Testis (tissue), 2 donors: ENCODE measurements around the gene YIPF3.
"Not testable (repeated sequence)": the region's sequence is repeated elsewhere in the genome, so short reads cannot be mapped to it uniquely, and the experiment has no call there.

ENCODE experiments used
- POLR2A ChIP-seq: fragments of 450-650 bp; IDR thresholded peaks from one replicate; pipeline ENCODE4 v1.6.1; 2017; ENCODE audit warnings: antibody characterized with exemption, mild to moderate bottlenecking, moderate library complexity
- TF ChIP-seq, protein P1 (sequence below), 3 experiments: fragments of 450-650 bp in 2 of 3; fragments of 200-600 bp in 1 of 3; sonication (generic) in 1 of 3; IDR thresholded peaks; one replicate each; pipeline ENCODE4 v1.5.1; 2016 to 2019; ENCODE audit warnings: antibody characterized with exemption in 3 of 3, mild to moderate bottlenecking in 2 of 3, moderate library complexity in 1 of 3

- TF ChIP-seq, protein P1, sequence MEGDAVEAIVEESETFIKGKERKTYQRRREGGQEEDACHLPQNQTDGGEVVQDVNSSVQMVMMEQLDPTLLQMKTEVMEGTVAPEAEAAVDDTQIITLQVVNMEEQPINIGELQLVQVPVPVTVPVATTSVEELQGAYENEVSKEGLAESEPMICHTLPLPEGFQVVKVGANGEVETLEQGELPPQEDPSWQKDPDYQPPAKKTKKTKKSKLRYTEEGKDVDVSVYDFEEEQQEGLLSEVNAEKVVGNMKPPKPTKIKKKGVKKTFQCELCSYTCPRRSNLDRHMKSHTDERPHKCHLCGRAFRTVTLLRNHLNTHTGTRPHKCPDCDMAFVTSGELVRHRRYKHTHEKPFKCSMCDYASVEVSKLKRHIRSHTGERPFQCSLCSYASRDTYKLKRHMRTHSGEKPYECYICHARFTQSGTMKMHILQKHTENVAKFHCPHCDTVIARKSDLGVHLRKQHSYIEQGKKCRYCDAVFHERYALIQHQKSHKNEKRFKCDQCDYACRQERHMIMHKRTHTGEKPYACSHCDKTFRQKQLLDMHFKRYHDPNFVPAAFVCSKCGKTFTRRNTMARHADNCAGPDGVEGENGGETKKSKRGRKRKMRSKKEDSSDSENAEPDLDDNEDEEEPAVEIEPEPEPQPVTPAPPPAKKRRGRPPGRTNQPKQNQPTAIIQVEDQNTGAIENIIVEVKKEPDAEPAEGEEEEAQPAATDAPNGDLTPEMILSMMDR (IDR thresholded peaks at IDR 0.05): not testable (repeated sequence)
- not testable (repeated sequence) for TF ChIP-seq POLR2A
These were observed 22.7 kb upstream of the YIPF3 start for GRCh38 chr6:43539409-43539808.
